IMR-90 (cell line): ENCODE measurements around the gene DNAJC3. TPM values are rescaled to one million over a fixed set of nuclear protein-coding genes. Genes with fewer than 3 reads are reported as not detected.

Experiments
- ATAC-seq: fragments of 200-7000 bp; cut with Tn5 transposase; 2 replicates; pipeline ENCODE4 v1.9.1; 2020; ENCODE audit warnings: low read depth, mild to moderate bottlenecking, moderate library complexity
- BruUV-seq: library from RNA; stranded (reverse); fragments of 400-500 nt; replicated peaks from 2 replicates; lab custom pipeline; 2021; lab: Mats Ljungman, UMichigan
- CTCF ChIA-PET: fragments of 300-600 bp; formaldehyde crosslinking; extraction: SDS; loops from one replicate; lab custom pipeline; 2021; ENCODE audit warnings: antibody characterized with exemption; lab: Yijun Ruan, JAX
- POLR2A ChIA-PET: fragments of 300-600 bp; sonication (Branson Sonifier 250); formaldehyde crosslinking; loops from one replicate; lab custom pipeline; 2022; ENCODE audit warnings: antibody characterized with exemption; ENCODE audit not compliant: unreplicated experiment; lab: Charles Lee
- DNase-seq: peaks from one replicate; pipeline ENCODE4 v3.0.0; 2013
- H2AFZ ChIP-seq: replicated peaks from 2 replicates; pipeline ENCODE3; 2013; ENCODE audit warnings: low read length, mild to moderate bottlenecking; ENCODE audit not compliant: poor library complexity
- H2AK5ac ChIP-seq: 2 replicates; pipeline ENCODE4 v1.6.1; 2013; ENCODE audit warnings: low read depth, low read length, inconsistent platforms
- H2AK9ac ChIP-seq: replicated peaks from 2 replicates; pipeline ENCODE3; 2013; ENCODE audit warnings: mild to moderate bottlenecking, low read depth, low read length, moderate library complexity; ENCODE audit not compliant: poor library complexity
- H2BK120ac ChIP-seq: 2 replicates; pipeline ENCODE4 v1.6.1; 2013; ENCODE audit warnings: low read depth, low read length, inconsistent platforms
- H2BK15ac ChIP-seq: 3 replicates; pipeline ENCODE4 v1.6.1; 2013; ENCODE audit warnings: low read depth, low read length, inconsistent platforms
- H2BK20ac ChIP-seq: 2 replicates; pipeline ENCODE4 v1.6.1; 2013; ENCODE audit warnings: low read depth, mild to moderate bottlenecking, inconsistent platforms, low read length, moderate library complexity
- H2BK5ac ChIP-seq: 2 replicates; pipeline ENCODE4 v1.6.1; 2013; ENCODE audit warnings: mild to moderate bottlenecking, low read depth, low read length, inconsistent platforms; ENCODE audit not compliant: poor library complexity, severe bottlenecking
- H3K14ac ChIP-seq: replicated peaks from 2 replicates; pipeline ENCODE4 v1.6.1; 2013; ENCODE audit warnings: low read depth, low read length, inconsistent platforms
- H3K18ac ChIP-seq: 2 replicates; pipeline ENCODE4 v1.6.1; 2013; ENCODE audit warnings: low read depth, low read length, control low read depth
- H3K23ac ChIP-seq: 2 replicates; pipeline ENCODE4 v1.6.1; 2013; ENCODE audit warnings: low read depth, low read length, inconsistent platforms
- H3K27ac ChIP-seq: 2 replicates; pipeline ENCODE4 v1.5.1; 2013; ENCODE audit warnings: mild to moderate bottlenecking, control low read depth, low read length; ENCODE audit not compliant: insufficient read depth
- H3K27me3 ChIP-seq: 2 replicates; pipeline ENCODE4 v1.6.1; 2013; ENCODE audit warnings: low read length; ENCODE audit not compliant: control insufficient read depth, insufficient read depth
- H3K36me3 ChIP-seq: 2 replicates; pipeline ENCODE4 v1.6.1; 2013; ENCODE audit warnings: low read length, mixed read lengths; ENCODE audit not compliant: control insufficient read depth, insufficient read depth
- H3K4ac ChIP-seq: 2 replicates; pipeline ENCODE4 v1.6.1; 2013; ENCODE audit warnings: low read depth, low read length, inconsistent platforms
- H3K4me1 ChIP-seq: 2 replicates; pipeline ENCODE4 v1.6.1; 2013; ENCODE audit warnings: low read length, mixed read lengths; ENCODE audit not compliant: control insufficient read depth, insufficient read depth
- H3K4me2 ChIP-seq: 2 replicates; pipeline ENCODE4 v1.6.1; 2013; ENCODE audit warnings: low read depth, mild to moderate bottlenecking, control low read depth, low read length, moderate library complexity
- H3K4me3 ChIP-seq: 2 replicates; pipeline ENCODE4 v1.5.1; 2013; ENCODE audit warnings: low read depth, mild to moderate bottlenecking, control low read depth, low read length, moderate library complexity; ENCODE audit not compliant: insufficient read depth
- H3K56ac ChIP-seq: 2 replicates; pipeline ENCODE4 v1.6.1; 2013; ENCODE audit warnings: low read length, inconsistent platforms; ENCODE audit not compliant: insufficient read depth; ENCODE audit errors: extremely low read depth
- H3K79me1 ChIP-seq, 2 experiments: 2 replicates each; pipeline ENCODE4 v1.6.1; 2013; ENCODE audit warnings: low read length in 2 of 2, inconsistent platforms in 1 of 2, low read depth in 1 of 2
- H3K9ac ChIP-seq: 2 replicates; pipeline ENCODE4 v1.6.1; 2013; ENCODE audit warnings: low read depth, low read length, control low read depth
- H3K9me1 ChIP-seq: 2 replicates; pipeline ENCODE4 v1.6.1; 2013; ENCODE audit warnings: low read length, inconsistent platforms; ENCODE audit not compliant: insufficient read depth
- H3K9me3 ChIP-seq: 2 replicates; pipeline ENCODE4 v1.6.1; 2013; ENCODE audit warnings: low read length; ENCODE audit not compliant: control insufficient read depth, insufficient read depth
- H4K20me1 ChIP-seq: 2 replicates; pipeline ENCODE4 v1.6.1; 2013; ENCODE audit warnings: low read length, inconsistent platforms; ENCODE audit not compliant: insufficient read depth
- H4K5ac ChIP-seq: 2 replicates; pipeline ENCODE4 v1.6.1; 2013; ENCODE audit warnings: mild to moderate bottlenecking, low read depth, low read length, control low read depth
- H4K8ac ChIP-seq, 2 experiments: 2 replicates each; pipeline ENCODE4 v1.6.1; 2013; ENCODE audit warnings: low read depth in 2 of 2, low read length in 2 of 2, control low read depth in 1 of 2, inconsistent platforms in 1 of 2
- H4K91ac ChIP-seq: 2 replicates; pipeline ENCODE4 v1.6.1; 2013; ENCODE audit warnings: low read depth, low read length, inconsistent platforms; ENCODE audit not compliant: insufficient read depth
- BHLHE40 ChIP-seq: fragments of 150-350 bp; IDR thresholded peaks from 2 replicates; pipeline ENCODE4 v1.6.1; 2016; ENCODE audit warnings: mild to moderate bottlenecking, low read depth, low read length
- CEBPB ChIP-seq: IDR thresholded peaks from 2 replicates; pipeline ENCODE4 v1.6.1; 2012; ENCODE audit warnings: low read depth, low read length, improper control_type of control experiment
- CHD1 ChIP-seq: IDR thresholded peaks from 2 replicates; pipeline ENCODE4 v1.6.1; 2012; ENCODE audit warnings: low read depth, low read length, improper control_type of control experiment
- FOS ChIP-seq: fragments of 150-350 bp; IDR thresholded peaks from 2 replicates; pipeline ENCODE4 v1.6.1; 2016; ENCODE audit warnings: low read depth, low read length
- MAFK ChIP-seq: IDR thresholded peaks from 2 replicates; pipeline ENCODE4 v1.6.1; 2012; ENCODE audit warnings: low read depth, low read length, improper control_type of control experiment
- MAZ ChIP-seq: IDR thresholded peaks from 2 replicates; pipeline ENCODE4 v1.6.1; 2012; ENCODE audit warnings: low read depth, mild to moderate bottlenecking, low read length, improper control_type of control experiment, moderate library complexity, borderline replicate concordance
- MXI1 ChIP-seq: IDR thresholded peaks from 2 replicates; pipeline ENCODE4 v1.6.1; 2012; ENCODE audit warnings: low read depth, mild to moderate bottlenecking, low read length, moderate library complexity, borderline replicate concordance
- NFE2L2 ChIP-seq: fragments of 150-350 bp; IDR thresholded peaks from 2 replicates; pipeline ENCODE4 v1.6.1; 2016; ENCODE audit warnings: low read depth, mild to moderate bottlenecking, low read length
- POLR2A ChIP-seq: IDR thresholded peaks from 2 replicates; pipeline ENCODE4 v1.6.1; 2012; ENCODE audit warnings: mild to moderate bottlenecking, low read depth, low read length
- RAD21 ChIP-seq: IDR thresholded peaks from 2 replicates; pipeline ENCODE4 v1.6.1; 2012; ENCODE audit warnings: low read length, improper control_type of control experiment
- RCOR1 ChIP-seq: IDR thresholded peaks from 2 replicates; pipeline ENCODE4 v1.6.1; 2012; ENCODE audit warnings: mild to moderate bottlenecking, low read length, improper control_type of control experiment; ENCODE audit not compliant: insufficient replicate concordance
- RFX5 ChIP-seq: IDR thresholded peaks from 2 replicates; pipeline ENCODE4 v1.8.0; 2012; ENCODE audit warnings: low read depth, mild to moderate bottlenecking, low read length, moderate library complexity
- SMC3 ChIP-seq: fragments of 150-350 bp; IDR thresholded peaks from 2 replicates; pipeline ENCODE4 v1.6.1; 2016; ENCODE audit warnings: low read depth, mild to moderate bottlenecking, antibody characterized with exemption, low read length, moderate library complexity
- WGBS, 2 experiments: methylation state at CpG; one replicate each; pipeline versions ENCODE4 v1.1.5 to v1.1.7; 2013; ENCODE audit warnings: missing lambda C conversion rate in 2 of 2; ENCODE audit not compliant: insufficient read length in 1 of 2; ENCODE audit errors: extremely low coverage in 2 of 2; 5-methylcytosine and 5-hydroxymethylcytosine counted together
- dilution Hi-C: fragments of 300-500 bp; cut with HindIII; formaldehyde crosslinking; loops from one replicate; pipeline ENCODE4 v1.14.3; 2018; ENCODE audit warnings: low sequenced_read_pairs; ENCODE audit not compliant: unreplicated experiment
- in situ Hi-C: fragments of 300-500 bp; cut with MboI; formaldehyde crosslinking; loops from 3 replicates; pipeline ENCODE4 v1.14.3; 2019; ENCODE audit warnings: low sequenced_read_pairs, inconsistent platforms, mixed read lengths
- intact Hi-C: fragments of 100-400 bp; cut with micrococcal nuclease; formaldehyde crosslinking; loops from 2 replicates; pipeline ENCODE4 v1.10.0; 2022
- polyA plus RNA-seq, 3 experiments: library from polyadenylated mRNA; depleted of rRNA; stranded (reverse); fragments of >200 nt; gene quantifications; 2 replicates each; pipeline ENCODE4 v1.2.3, GENCODE V29; 2012; ENCODE audit warnings: low replicate concordance in 1 of 3
- total RNA-seq: library from RNA; depleted of rRNA; stranded (reverse); fragments of >200 nt; gene quantifications from 2 replicates; pipeline ENCODE4 v1.2.3, GENCODE V29; 2012
- TF ChIP-seq, protein P1 (sequence below): fragments of 150-350 bp; IDR thresholded peaks from 2 replicates; pipeline ENCODE4 v1.6.1; 2017; ENCODE audit warnings: mild to moderate bottlenecking, antibody characterized with exemption, low read length, low read depth
- TF ChIP-seq, protein P2 (sequence below): conservative IDR thresholded peaks from 2 replicates; pipeline ENCODE4 v1.5.1; 2012; ENCODE audit warnings: mild to moderate bottlenecking, low read depth, low read length, improper control_type of control experiment
- TF ChIP-seq, protein P3 (sequence below): fragments of 150-350 bp; IDR thresholded peaks from 2 replicates; pipeline ENCODE4 v1.6.1; 2016; ENCODE audit warnings: low read depth, mild to moderate bottlenecking, low read length, moderate library complexity, borderline replicate concordance

The DNAJC3 gene
- total and polyA plus RNA-seq, 2 of the 4 experiments (the other 2 are of a cell fraction): 10.7 to 28.5 TPM

DNA sequence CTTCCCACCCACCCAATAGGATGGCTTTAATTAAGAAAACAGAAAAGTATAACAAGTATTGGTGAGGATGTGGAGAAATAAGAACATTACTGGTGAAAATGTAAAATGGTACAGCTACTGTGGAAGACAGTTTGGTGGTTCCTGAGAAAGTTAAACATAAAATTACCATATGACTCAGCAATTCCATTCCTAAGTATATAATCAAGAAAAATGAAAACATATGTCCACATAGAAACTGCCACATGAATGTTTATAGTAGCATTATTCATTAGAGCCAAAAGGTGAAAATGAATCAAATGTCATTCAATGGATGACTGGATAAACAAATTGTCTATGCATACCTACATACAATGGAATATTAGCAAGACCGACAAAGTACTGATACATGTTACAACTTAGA is 49.3 kb upstream of the DNAJC3 start:
- Histone ChIP-seq H3K9ac (no peak overlapping the region), H3K36me3 (peaks cover 48% of the 10 kb centered on the region), H2BK120ac (no peak overlapping the region), H3K9me1 (peaks cover 6% of the 10 kb centered on the region; the same call in 1 of the 2 replicates), H2BK5ac (peak overlapping the region; percentile 59), H2AK9ac (no peak overlapping the region), H4K8ac (no peak overlapping the region), H3K9me3 (no peaks in the 10 kb centered on the region; the same call in 1 of the 2 replicates), H4K20me1 (peaks cover 6% of the 10 kb centered on the region), H4K5ac (no peak overlapping the region), H3K79me1 (peaks cover 4 to 6% of the 10 kb centered on the region in 2 experiments; a peak in 3 of 4 replicates), H2AFZ (no peak overlapping the region), H4K91ac (no peak overlapping the region), H3K23ac (no peak overlapping the region), H3K4me2 (no peak overlapping the region), H3K14ac (no peak overlapping the region), H3K4me1 (peaks cover 2% of the 10 kb centered on the region; the same call in 1 of the 2 replicates), H3K27me3 (no peaks in the 10 kb centered on the region), H2AK5ac (no peak overlapping the region), H3K56ac (no peak overlapping the region), H3K4me3 (no peak overlapping the region), H3K4ac (no peak overlapping the region), H2BK15ac (no peak overlapping the region), H2BK20ac (no peak overlapping the region), H3K18ac (no peak overlapping the region), H3K27ac (peak overlapping the region; percentile 72; the same call in 1 of the 2 replicates)
- intact Hi-C loops: no loop called here
- ATAC-seq (peak; percentile 72), DNase-seq (peak; percentile 79)
- ChIA-PET CTCF (no interaction called here), POLR2A (no interaction called here)
- in situ Hi-C loops: no loop called here
- dilution Hi-C loops: no loop called here
- BruUV-seq: no TSS peak
- TF ChIP-seq RFX5 (no peak), MXI1 (no peak), RAD21 (no peak), RCOR1 (no peak), CEBPB (peak; percentile 5; the same call in 1 of the 2 replicates), MAZ (no peak), SMC3 (no peak), MAFK (peak; percentile 87), CHD1 (no peak), BHLHE40 (no peak), POLR2A (no peak), NFE2L2 (peak; percentile 93), FOS (no peak)
- TF ChIP-seq, protein P1, sequence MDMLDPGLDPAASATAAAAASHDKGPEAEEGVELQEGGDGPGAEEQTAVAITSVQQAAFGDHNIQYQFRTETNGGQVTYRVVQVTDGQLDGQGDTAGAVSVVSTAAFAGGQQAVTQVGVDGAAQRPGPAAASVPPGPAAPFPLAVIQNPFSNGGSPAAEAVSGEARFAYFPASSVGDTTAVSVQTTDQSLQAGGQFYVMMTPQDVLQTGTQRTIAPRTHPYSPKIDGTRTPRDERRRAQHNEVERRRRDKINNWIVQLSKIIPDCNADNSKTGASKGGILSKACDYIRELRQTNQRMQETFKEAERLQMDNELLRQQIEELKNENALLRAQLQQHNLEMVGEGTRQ: no peak
- TF ChIP-seq, protein P2, sequence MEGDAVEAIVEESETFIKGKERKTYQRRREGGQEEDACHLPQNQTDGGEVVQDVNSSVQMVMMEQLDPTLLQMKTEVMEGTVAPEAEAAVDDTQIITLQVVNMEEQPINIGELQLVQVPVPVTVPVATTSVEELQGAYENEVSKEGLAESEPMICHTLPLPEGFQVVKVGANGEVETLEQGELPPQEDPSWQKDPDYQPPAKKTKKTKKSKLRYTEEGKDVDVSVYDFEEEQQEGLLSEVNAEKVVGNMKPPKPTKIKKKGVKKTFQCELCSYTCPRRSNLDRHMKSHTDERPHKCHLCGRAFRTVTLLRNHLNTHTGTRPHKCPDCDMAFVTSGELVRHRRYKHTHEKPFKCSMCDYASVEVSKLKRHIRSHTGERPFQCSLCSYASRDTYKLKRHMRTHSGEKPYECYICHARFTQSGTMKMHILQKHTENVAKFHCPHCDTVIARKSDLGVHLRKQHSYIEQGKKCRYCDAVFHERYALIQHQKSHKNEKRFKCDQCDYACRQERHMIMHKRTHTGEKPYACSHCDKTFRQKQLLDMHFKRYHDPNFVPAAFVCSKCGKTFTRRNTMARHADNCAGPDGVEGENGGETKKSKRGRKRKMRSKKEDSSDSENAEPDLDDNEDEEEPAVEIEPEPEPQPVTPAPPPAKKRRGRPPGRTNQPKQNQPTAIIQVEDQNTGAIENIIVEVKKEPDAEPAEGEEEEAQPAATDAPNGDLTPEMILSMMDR: no peak
- TF ChIP-seq, protein P3, sequence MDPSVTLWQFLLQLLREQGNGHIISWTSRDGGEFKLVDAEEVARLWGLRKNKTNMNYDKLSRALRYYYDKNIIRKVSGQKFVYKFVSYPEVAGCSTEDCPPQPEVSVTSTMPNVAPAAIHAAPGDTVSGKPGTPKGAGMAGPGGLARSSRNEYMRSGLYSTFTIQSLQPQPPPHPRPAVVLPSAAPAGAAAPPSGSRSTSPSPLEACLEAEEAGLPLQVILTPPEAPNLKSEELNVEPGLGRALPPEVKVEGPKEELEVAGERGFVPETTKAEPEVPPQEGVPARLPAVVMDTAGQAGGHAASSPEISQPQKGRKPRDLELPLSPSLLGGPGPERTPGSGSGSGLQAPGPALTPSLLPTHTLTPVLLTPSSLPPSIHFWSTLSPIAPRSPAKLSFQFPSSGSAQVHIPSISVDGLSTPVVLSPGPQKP: no peak
- no CpG with 5 or more reads among the region's 1 CpG for WGBS, 2 experiments
